T-helper 2 cell treated with Interferon-gamma antibody and Interleukin-4, amounts not matched to agents 5 μg/mL and 100 μg/mL, for 36 hours (primary cell): ENCODE measurements around the gene NCAPH2.
A peak's percentile ranks its signal among the peaks of the same experiment; 100 is the strongest.

Experiments
- DNase-seq: peaks from one replicate; pipeline ENCODE4 v3.0.0; 2021; ENCODE audit warnings: low spot score
- H3K27ac Mint-ChIP-seq: one replicate; pipeline ENCODE4 v1.8.0; 2021; ENCODE audit warnings: mild to moderate bottlenecking, mixed read lengths
- H3K27me3 Mint-ChIP-seq: one replicate; pipeline ENCODE4 v1.8.0; 2021; ENCODE audit warnings: low read depth, mixed read lengths
- H3K36me3 Mint-ChIP-seq: one replicate; pipeline ENCODE4 v1.8.0; 2021; ENCODE audit warnings: low read depth, mixed read lengths
- H3K4me1 Mint-ChIP-seq: one replicate; pipeline ENCODE4 v1.8.0; 2021; ENCODE audit warnings: low read depth, mixed read lengths
- H3K4me3 Mint-ChIP-seq: one replicate; pipeline ENCODE4 v1.8.0; 2022; ENCODE audit warnings: mild to moderate bottlenecking, moderate library complexity, mixed read lengths
- H3K9me3 Mint-ChIP-seq: one replicate; pipeline ENCODE4 v1.8.0; 2021; ENCODE audit warnings: mixed read lengths

Gene NCAPH2

GRCh38 chr22:50523806-50524675, 16.0 kb downstream of the NCAPH2 start:
- H3K4me3 Mint-ChIP-seq = peak overlapping the region; percentile 96
- peaks cover 34% of the 10 kb centered on the region for H3K36me3 Mint-ChIP-seq
- no peaks in the 10 kb centered on the region for H3K9me3 Mint-ChIP-seq
- peaks cover 28% of the 10 kb centered on the region for H3K4me1 Mint-ChIP-seq
- no peaks in the 10 kb centered on the region for H3K27me3 Mint-ChIP-seq
- peak overlapping the region; percentile 92 for H3K27ac Mint-ChIP-seq
- no peak for DNase-seq

GRCh38 chr22:50524676-50525103, 16.7 kb downstream of the NCAPH2 start:
- H3K4me1 Mint-ChIP-seq = peaks cover 28% of the 10 kb centered on the region
- peak overlapping the region; percentile 96 for H3K4me3 Mint-ChIP-seq
- H3K36me3 Mint-ChIP-seq = peaks cover 30% of the 10 kb centered on the region
- no peaks in the 10 kb centered on the region for H3K27me3 Mint-ChIP-seq
- no peak for DNase-seq
- peak overlapping the region; percentile 92 for H3K27ac Mint-ChIP-seq
- H3K9me3 Mint-ChIP-seq = no peaks in the 10 kb centered on the region

- peaks cover 27% of the 10 kb centered on the region for H3K36me3 Mint-ChIP-seq
- no peaks in the 10 kb centered on the region for H3K27me3 Mint-ChIP-seq
- peak; percentile 99 for DNase-seq
- no peaks in the 10 kb centered on the region for H3K9me3 Mint-ChIP-seq
- peak within 1 kb of the TSS; percentile 92 for H3K27ac Mint-ChIP-seq
- peak within 1 kb of the TSS; percentile 96 for H3K4me3 Mint-ChIP-seq
- H3K4me1 Mint-ChIP-seq = peaks cover 28% of the 10 kb centered on the region
Measured at GRCh38 chr22:50525104-50525857, 17.3 kb downstream of the NCAPH2 start, which contains the start of gene SCO2. Gene SCO2, minus strand, starts transcription at chr22:50525598. Its CDS starts 1,187 bp downstream, at chr22:50524411.

- Mint-ChIP-seq H3K9me3 (no peaks in the 10 kb centered on the region), H3K27ac (peak overlapping the region; percentile 83), H3K27me3 (no peaks in the 10 kb centered on the region), H3K4me3 (peak overlapping the region; percentile 96), H3K36me3 (peaks cover 28% of the 10 kb centered on the region), H3K4me1 (peaks cover 28% of the 10 kb centered on the region)
- DNase-seq = no peak
Measured at GRCh38 chr22:50525858-50526107, 17.8 kb downstream of the NCAPH2 start.

- peaks cover 28% of the 10 kb centered on the region for H3K4me1 Mint-ChIP-seq
- DNase-seq = peak; percentile 85
- H3K27ac Mint-ChIP-seq = peak overlapping the region; percentile 82
- H3K27me3 Mint-ChIP-seq = no peaks in the 10 kb centered on the region
- H3K9me3 Mint-ChIP-seq = no peaks in the 10 kb centered on the region
- H3K36me3 Mint-ChIP-seq = peaks cover 28% of the 10 kb centered on the region
- peak overlapping the region; percentile 82 for H3K4me3 Mint-ChIP-seq
Measured at GRCh38 chr22:50526108-50526833, 18.2 kb downstream of the NCAPH2 start.

GRCh38 chr22:50526834-50527801, 19.1 kb downstream of the NCAPH2 start:
- peak; percentile 43 for DNase-seq
- Mint-ChIP-seq H3K4me1 (peaks cover 28% of the 10 kb centered on the region), H3K27ac (peak overlapping the region; percentile 82), H3K27me3 (no peaks in the 10 kb centered on the region), H3K4me3 (peak overlapping the region; percentile 82), H3K9me3 (no peaks in the 10 kb centered on the region), H3K36me3 (peaks cover 28% of the 10 kb centered on the region)

GRCh38 chr22:50527921-50528681, 20.1 kb downstream of the NCAPH2 start:
- H3K4me1 Mint-ChIP-seq = peaks cover 34% of the 10 kb centered on the region
- H3K36me3 Mint-ChIP-seq = peaks cover 25% of the 10 kb centered on the region
- no peak for DNase-seq
- no peaks in the 10 kb centered on the region for H3K9me3 Mint-ChIP-seq
- H3K27ac Mint-ChIP-seq = peak overlapping the region; percentile 82
- H3K27me3 Mint-ChIP-seq = no peaks in the 10 kb centered on the region
- peak overlapping the region; percentile 82 for H3K4me3 Mint-ChIP-seq

- DNase-seq = no peak
- peak overlapping the region; percentile 82 for H3K4me3 Mint-ChIP-seq
- peak overlapping the region; percentile 82 for H3K27ac Mint-ChIP-seq
- H3K9me3 Mint-ChIP-seq = no peaks in the 10 kb centered on the region
- no peaks in the 10 kb centered on the region for H3K27me3 Mint-ChIP-seq
- peaks cover 20% of the 10 kb centered on the region for H3K36me3 Mint-ChIP-seq
- H3K4me1 Mint-ChIP-seq = peaks cover 41% of the 10 kb centered on the region
Measured at GRCh38 chr22:50528682-50529415, 20.8 kb downstream of the NCAPH2 start.

- no peak for DNase-seq
Measured at GRCh38 chr22:50529416-50529896, 21.4 kb downstream of the NCAPH2 start.

GRCh38 chr22:50529897-50530579, 22.0 kb downstream of the NCAPH2 start, which contains the start of gene TYMP:
Gene TYMP, minus strand, starts transcription at chr22:50530012. Its CDS starts 303 bp downstream, at chr22:50529709.
- peak; percentile 82 for DNase-seq
- H3K4me3 Mint-ChIP-seq = peak within 1 kb of the TSS; percentile 94
- no peaks in the 10 kb centered on the region for H3K9me3 Mint-ChIP-seq
- H3K27ac Mint-ChIP-seq = peak within 1 kb of the TSS; percentile 99
- peaks cover 13% of the 10 kb centered on the region for H3K36me3 Mint-ChIP-seq
- no peaks in the 10 kb centered on the region for H3K27me3 Mint-ChIP-seq
- peaks cover 41% of the 10 kb centered on the region for H3K4me1 Mint-ChIP-seq

More at GRCh38 chr22:50529416-50529896, 21.4 kb downstream of the NCAPH2 start:
- peak overlapping the region; percentile 66 for H3K4me3 Mint-ChIP-seq
- H3K27ac Mint-ChIP-seq = peak overlapping the region; percentile 55
- H3K4me1 Mint-ChIP-seq = peaks cover 44% of the 10 kb centered on the region
- no peaks in the 10 kb centered on the region for H3K27me3 Mint-ChIP-seq
- H3K36me3 Mint-ChIP-seq = peaks cover 18% of the 10 kb centered on the region
- H3K9me3 Mint-ChIP-seq = no peaks in the 10 kb centered on the region

- Mint-ChIP-seq H3K9me3 (no peaks in the 10 kb centered on the region), H3K27ac (peak overlapping the region; percentile 99), H3K27me3 (no peaks in the 10 kb centered on the region), H3K4me1 (peaks cover 41% of the 10 kb centered on the region), H3K36me3 (peaks cover 13% of the 10 kb centered on the region), H3K4me3 (peak overlapping the region; percentile 94)
- DNase-seq = no peak
Measured at GRCh38 chr22:50530580-50530876, 22.5 kb downstream of the NCAPH2 start.
